Measurements from ENCODE around the gene MEP1A. TPM values are rescaled to one million over a fixed set of nuclear protein-coding genes. Genes with fewer than 3 reads are reported as not detected.

Gene MEP1A
- total and polyA plus RNA-seq, 2 of the 13 experiments (the other 11 are each of a cell fraction or from before 2014, with no cell fraction given): 0.24 to 0.83 TPM

DNA sequence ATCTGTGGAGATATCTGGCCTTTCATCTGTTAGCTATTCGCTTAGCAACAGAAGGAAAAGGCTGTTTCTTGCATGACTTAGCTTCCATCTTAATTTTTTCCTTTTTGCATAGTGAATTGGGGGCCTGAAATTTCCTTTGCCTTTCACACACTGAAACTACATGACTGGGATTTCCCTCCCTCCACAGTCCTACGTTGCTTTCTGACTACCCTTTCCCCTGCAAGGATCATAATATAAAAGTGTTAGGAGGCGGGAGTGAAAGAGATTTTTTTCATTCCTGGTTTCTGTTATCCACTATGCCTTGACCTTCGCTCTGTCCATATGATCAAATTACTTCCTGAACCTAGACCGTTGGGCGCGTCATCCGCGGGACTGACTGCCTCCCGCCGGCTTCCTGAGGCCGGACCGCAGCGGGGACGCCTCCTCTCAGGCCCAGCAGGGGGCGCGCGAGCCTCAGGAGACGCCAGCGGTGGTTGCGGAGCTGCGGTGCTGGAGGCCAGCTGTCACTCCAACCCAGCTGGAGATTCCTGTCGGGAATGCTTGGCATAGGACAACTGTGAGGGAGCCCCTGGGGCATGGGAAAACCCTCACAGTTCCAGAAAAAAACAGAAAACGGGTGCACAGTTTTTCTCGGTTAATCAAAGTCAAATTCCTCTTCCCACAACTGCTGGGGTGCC is 55.6 kb downstream of the MEP1A start (continued):
- TF ChIP-seq, protein P1, sequence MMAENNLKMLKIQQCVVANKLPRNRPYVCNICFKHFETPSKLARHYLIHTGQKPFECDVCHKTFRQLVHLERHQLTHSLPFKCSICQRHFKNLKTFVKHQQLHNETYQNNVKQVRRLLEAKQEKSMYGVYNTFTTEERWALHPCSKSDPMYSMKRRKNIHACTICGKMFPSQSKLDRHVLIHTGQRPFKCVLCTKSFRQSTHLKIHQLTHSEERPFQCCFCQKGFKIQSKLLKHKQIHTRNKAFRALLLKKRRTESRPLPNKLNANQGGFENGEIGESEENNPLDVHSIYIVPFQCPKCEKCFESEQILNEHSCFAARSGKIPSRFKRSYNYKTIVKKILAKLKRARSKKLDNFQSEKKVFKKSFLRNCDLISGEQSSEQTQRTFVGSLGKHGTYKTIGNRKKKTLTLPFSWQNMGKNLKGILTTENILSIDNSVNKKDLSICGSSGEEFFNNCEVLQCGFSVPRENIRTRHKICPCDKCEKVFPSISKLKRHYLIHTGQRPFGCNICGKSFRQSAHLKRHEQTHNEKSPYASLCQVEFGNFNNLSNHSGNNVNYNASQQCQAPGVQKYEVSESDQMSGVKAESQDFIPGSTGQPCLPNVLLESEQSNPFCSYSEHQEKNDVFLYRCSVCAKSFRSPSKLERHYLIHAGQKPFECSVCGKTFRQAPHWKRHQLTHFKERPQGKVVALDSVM (CRISPR knock-in tag; IDR thresholded peaks at IDR 0.05): 0 out of 2 replicates have a peak, but pooled peaks have one; percentile 61
- TF ChIP-seq ZNF143 (CRISPR knock-in tag; IDR thresholded peaks at IDR 0.05): no peak
- TF ChIP-seq FIP1L1 (IDR thresholded peaks at IDR 0.05; ENCODE audit: borderline replicate concordance, insufficient read depth, low read depth, low read length): no peak
- no peak for TF ChIP-seq ETV6 (CRISPR knock-in tag; conservative IDR thresholded peaks at IDR 0.05)
- peak; percentile 47; the same call in 1 of the 2 replicates for TF ChIP-seq ZFP90 (CRISPR knock-in tag; IDR thresholded peaks at IDR 0.05; ENCODE audit: borderline replicate concordance)
- peak; percentile 43; the same call in 1 of the 2 replicates for TF ChIP-seq ZNF430 (CRISPR knock-in tag; IDR thresholded peaks at IDR 0.05)
- no peak for TF ChIP-seq ZFP36L2 (CRISPR knock-in tag; IDR thresholded peaks at IDR 0.05)
- peak; percentile 66; the same call in 1 of the 2 replicates for TF ChIP-seq ZNF205 (CRISPR knock-in tag; IDR thresholded peaks at IDR 0.05)
- TF ChIP-seq ZNF230 (CRISPR knock-in tag; IDR thresholded peaks at IDR 0.05): no peak
- TF ChIP-seq ZNF598 (CRISPR knock-in tag; IDR thresholded peaks at IDR 0.05; ENCODE audit: borderline replicate concordance): peak; percentile 87; the same call in 1 of the 2 replicates
- TF ChIP-seq PRMT3 (CRISPR knock-in tag; IDR thresholded peaks at IDR 0.05; ENCODE audit: borderline replicate concordance, low read depth): no peak
- TF ChIP-seq, protein P2, sequence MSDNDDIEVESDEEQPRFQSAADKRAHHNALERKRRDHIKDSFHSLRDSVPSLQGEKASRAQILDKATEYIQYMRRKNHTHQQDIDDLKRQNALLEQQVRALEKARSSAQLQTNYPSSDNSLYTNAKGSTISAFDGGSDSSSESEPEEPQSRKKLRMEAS (IDR thresholded peaks at IDR 0.05): peak; percentile 53; the same call in 1 of the 2 replicates
- TF ChIP-seq CEBPG (CRISPR knock-in tag; IDR thresholded peaks at IDR 0.05): no peak
- no peak for TF ChIP-seq ZIK1 (CRISPR knock-in tag; IDR thresholded peaks at IDR 0.05; ENCODE audit: borderline replicate concordance, low read depth)
- no peak for TF ChIP-seq ZNF616 (CRISPR knock-in tag; IDR thresholded peaks at IDR 0.05; ENCODE audit: low read depth)
- TF ChIP-seq, protein P3, sequence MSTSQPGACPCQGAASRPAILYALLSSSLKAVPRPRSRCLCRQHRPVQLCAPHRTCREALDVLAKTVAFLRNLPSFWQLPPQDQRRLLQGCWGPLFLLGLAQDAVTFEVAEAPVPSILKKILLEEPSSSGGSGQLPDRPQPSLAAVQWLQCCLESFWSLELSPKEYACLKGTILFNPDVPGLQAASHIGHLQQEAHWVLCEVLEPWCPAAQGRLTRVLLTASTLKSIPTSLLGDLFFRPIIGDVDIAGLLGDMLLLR (CRISPR knock-in tag; IDR thresholded peaks at IDR 0.05): no peak
- TF ChIP-seq, protein P4, sequence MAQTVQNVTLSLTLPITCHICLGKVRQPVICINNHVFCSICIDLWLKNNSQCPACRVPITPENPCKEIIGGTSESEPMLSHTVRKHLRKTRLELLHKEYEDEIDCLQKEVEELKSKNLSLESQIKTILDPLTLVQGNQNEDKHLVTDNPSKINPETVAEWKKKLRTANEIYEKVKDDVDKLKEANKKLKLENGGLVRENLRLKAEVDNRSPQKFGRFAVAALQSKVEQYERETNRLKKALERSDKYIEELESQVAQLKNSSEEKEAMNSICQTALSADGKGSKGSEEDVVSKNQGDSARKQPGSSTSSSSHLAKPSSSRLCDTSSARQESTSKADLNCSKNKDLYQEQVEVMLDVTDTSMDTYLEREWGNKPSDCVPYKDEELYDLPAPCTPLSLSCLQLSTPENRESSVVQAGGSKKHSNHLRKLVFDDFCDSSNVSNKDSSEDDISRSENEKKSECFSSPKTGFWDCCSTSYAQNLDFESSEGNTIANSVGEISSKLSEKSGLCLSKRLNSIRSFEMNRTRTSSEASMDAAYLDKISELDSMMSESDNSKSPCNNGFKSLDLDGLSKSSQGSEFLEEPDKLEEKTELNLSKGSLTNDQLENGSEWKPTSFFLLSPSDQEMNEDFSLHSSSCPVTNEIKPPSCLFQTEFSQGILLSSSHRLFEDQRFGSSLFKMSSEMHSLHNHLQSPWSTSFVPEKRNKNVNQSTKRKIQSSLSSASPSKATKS (CRISPR knock-in tag; IDR thresholded peaks at IDR 0.05): no peak
- TF ChIP-seq SP140L (CRISPR knock-in tag; IDR thresholded peaks at IDR 0.05; ENCODE audit: borderline replicate concordance): no peak
- no peak; the same call in 1 of the 2 replicates for TF ChIP-seq PPARG (CRISPR knock-in tag; conservative IDR thresholded peaks at IDR 0.05)
- no peak for TF ChIP-seq MYC (CRISPR knock-in tag; IDR thresholded peaks at IDR 0.05; ENCODE audit: borderline replicate concordance)
- no peak for TF ChIP-seq ZBTB7B (CRISPR knock-in tag; IDR thresholded peaks at IDR 0.05)
- TF ChIP-seq ZNF550 (CRISPR knock-in tag; IDR thresholded peaks at IDR 0.05; ENCODE audit: borderline replicate concordance): no peak
- TF ChIP-seq NR2F1 (CRISPR knock-in tag; IDR thresholded peaks at IDR 0.05): no peak
- TF ChIP-seq, protein P5, sequence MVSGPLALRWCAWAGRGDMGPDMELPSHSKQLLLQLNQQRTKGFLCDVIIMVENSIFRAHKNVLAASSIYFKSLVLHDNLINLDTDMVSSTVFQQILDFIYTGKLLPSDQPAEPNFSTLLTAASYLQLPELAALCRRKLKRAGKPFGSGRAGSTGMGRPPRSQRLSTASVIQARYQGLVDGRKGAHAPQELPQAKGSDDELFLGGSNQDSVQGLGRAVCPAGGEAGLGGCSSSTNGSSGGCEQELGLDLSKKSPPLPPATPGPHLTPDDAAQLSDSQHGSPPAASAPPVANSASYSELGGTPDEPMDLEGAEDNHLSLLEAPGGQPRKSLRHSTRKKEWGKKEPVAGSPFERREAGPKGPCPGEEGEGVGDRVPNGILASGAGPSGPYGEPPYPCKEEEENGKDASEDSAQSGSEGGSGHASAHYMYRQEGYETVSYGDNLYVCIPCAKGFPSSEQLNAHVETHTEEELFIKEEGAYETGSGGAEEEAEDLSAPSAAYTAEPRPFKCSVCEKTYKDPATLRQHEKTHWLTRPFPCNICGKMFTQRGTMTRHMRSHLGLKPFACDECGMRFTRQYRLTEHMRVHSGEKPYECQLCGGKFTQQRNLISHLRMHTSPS (CRISPR knock-in tag; IDR thresholded peaks at IDR 0.05; ENCODE audit: low read depth): no peak

Data from HepG2 (cell line).